Suprapubic skin (tissue), 4 donors: ENCODE data around the gene PRAME. TPM values are rescaled to one million over a fixed set of nuclear protein-coding genes. Genes with fewer than 3 reads are reported as not detected.

ENCODE experiments used
- DNase-seq, 2 donors: peaks; one replicate each; pipeline ENCODE4 v3.0.0-alpha.2; 2019; ENCODE audit warnings: low spot score in 2 of 2
- H3K27ac ChIP-seq: fragments of 200-600 bp; sonication (generic); one replicate; pipeline ENCODE4 v1.5.1; 2019
- H3K27me3 ChIP-seq: fragments of 200-600 bp; sonication (generic); one replicate; pipeline ENCODE4 v1.5.1; 2019
- H3K36me3 ChIP-seq: fragments of 200-600 bp; sonication (generic); one replicate; pipeline ENCODE4 v1.5.1; 2019
- H3K4me1 ChIP-seq: fragments of 200-600 bp; sonication (generic); one replicate; pipeline ENCODE4 v1.5.1; 2019
- H3K4me3 ChIP-seq: fragments of 200-600 bp; sonication (generic); one replicate; pipeline ENCODE4 v1.5.1; 2019; ENCODE audit warnings: mild to moderate bottlenecking
- H3K9me3 ChIP-seq: fragments of 200-600 bp; sonication (generic); one replicate; pipeline ENCODE4 v1.5.1; 2019
- EP300 ChIP-seq: sonication (generic); formaldehyde crosslinking; IDR thresholded peaks from one replicate; pipeline ENCODE4 v1.6.1; 2017; ENCODE audit warnings: antibody characterized with exemption
- POLR2A ChIP-seq, 2 donors: fragments of 450-650 bp; IDR thresholded peaks; one replicate each; pipeline ENCODE4 v1.6.1; 2017; ENCODE audit warnings: antibody characterized with exemption in 2 of 2, mild to moderate bottlenecking in 2 of 2, moderate library complexity in 2 of 2
- POLR2AphosphoS5 ChIP-seq, 3 donors: sonication (generic); formaldehyde crosslinking; IDR thresholded peaks; one replicate each; pipeline ENCODE4 v1.6.1; 2017; ENCODE audit warnings: antibody characterized with exemption in 3 of 3
- WGBS: methylation state at CpG from one replicate; pipeline ENCODE4 v1.1.5; 2018; 5-methylcytosine and 5-hydroxymethylcytosine counted together
- total RNA-seq, 4 donors: library from RNA; depleted of rRNA; stranded (reverse); fragments of >200 nt; gene quantifications; one replicate each; pipeline ENCODE4 v1.1.0, GENCODE V29; 2016
- TF ChIP-seq, protein P1 (sequence below), 2 donors: fragments of 200-600 bp in 1 of 2; fragments of 450-650 bp in 1 of 2; sonication (generic) in 1 of 2; IDR thresholded peaks; one replicate each; pipeline ENCODE4 v1.5.1; 2016 to 2019; ENCODE audit warnings: antibody characterized with exemption in 2 of 2, mild to moderate bottlenecking in 1 of 2, moderate library complexity in 1 of 2

PRAME gene
- total RNA-seq, 4 donors from 2014 or later = not detected

- 93% methylated on average over 1 of the region's 1 CpG for WGBS
Observed at GRCh38 chr22:22553141-22553540, 5.9 kb downstream of the PRAME start.

DNA sequence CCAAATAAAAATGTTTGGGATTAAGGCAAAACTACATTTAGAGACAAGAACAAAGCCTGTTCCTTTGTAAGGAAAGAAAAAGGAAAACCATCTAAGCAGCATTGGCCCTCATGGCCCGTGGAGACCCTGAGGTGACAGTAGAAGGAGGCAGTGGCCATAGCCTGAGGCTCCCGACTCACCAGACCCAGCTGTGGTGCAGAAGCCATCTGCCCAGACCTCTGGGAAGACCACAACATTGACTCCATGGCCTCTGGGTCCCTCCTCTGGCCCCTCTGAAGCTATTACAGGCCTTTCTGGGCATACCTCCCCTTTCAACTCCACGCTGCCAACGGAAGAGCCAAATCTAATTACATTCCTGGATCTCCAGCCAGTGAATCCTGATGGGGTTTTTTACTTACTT, 6.4 kb downstream of the PRAME start:
- no peak for DNase-seq
- Histone ChIP-seq H3K27ac (no peak overlapping the region), H3K4me3 (no peak overlapping the region), H3K36me3 (no peaks in the 10 kb centered on the region), H3K27me3 (peaks cover 4% of the 10 kb centered on the region), H3K4me1 (no peaks in the 10 kb centered on the region), H3K9me3 (no peaks in the 10 kb centered on the region)
- WGBS = 67% methylated on average over 4 of the region's 4 CpGs
- TF ChIP-seq, protein P1, sequence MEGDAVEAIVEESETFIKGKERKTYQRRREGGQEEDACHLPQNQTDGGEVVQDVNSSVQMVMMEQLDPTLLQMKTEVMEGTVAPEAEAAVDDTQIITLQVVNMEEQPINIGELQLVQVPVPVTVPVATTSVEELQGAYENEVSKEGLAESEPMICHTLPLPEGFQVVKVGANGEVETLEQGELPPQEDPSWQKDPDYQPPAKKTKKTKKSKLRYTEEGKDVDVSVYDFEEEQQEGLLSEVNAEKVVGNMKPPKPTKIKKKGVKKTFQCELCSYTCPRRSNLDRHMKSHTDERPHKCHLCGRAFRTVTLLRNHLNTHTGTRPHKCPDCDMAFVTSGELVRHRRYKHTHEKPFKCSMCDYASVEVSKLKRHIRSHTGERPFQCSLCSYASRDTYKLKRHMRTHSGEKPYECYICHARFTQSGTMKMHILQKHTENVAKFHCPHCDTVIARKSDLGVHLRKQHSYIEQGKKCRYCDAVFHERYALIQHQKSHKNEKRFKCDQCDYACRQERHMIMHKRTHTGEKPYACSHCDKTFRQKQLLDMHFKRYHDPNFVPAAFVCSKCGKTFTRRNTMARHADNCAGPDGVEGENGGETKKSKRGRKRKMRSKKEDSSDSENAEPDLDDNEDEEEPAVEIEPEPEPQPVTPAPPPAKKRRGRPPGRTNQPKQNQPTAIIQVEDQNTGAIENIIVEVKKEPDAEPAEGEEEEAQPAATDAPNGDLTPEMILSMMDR (IDR thresholded peaks at IDR 0.05) = no peak
- TF ChIP-seq POLR2A (IDR thresholded peaks at IDR 0.05) = no peak
- no peak for TF ChIP-seq POLR2AphosphoS5 (IDR thresholded peaks at IDR 0.05)
- TF ChIP-seq EP300 = no peak

More at GRCh38 chr22:22553141-22553540, 5.9 kb downstream of the PRAME start:
- Histone ChIP-seq H3K36me3 (no peaks in the 10 kb centered on the region), H3K27me3 (peaks cover 4% of the 10 kb centered on the region), H3K4me3 (no peak overlapping the region), H3K9me3 (no peaks in the 10 kb centered on the region), H3K4me1 (no peaks in the 10 kb centered on the region), H3K27ac (no peak overlapping the region)
- TF ChIP-seq POLR2AphosphoS5 (IDR thresholded peaks at IDR 0.05) (no peak), EP300 (no peak), POLR2A (IDR thresholded peaks at IDR 0.05) (no peak)
- TF ChIP-seq, protein P1 (IDR thresholded peaks at IDR 0.05) = no peak
- no peak for DNase-seq

DNA sequence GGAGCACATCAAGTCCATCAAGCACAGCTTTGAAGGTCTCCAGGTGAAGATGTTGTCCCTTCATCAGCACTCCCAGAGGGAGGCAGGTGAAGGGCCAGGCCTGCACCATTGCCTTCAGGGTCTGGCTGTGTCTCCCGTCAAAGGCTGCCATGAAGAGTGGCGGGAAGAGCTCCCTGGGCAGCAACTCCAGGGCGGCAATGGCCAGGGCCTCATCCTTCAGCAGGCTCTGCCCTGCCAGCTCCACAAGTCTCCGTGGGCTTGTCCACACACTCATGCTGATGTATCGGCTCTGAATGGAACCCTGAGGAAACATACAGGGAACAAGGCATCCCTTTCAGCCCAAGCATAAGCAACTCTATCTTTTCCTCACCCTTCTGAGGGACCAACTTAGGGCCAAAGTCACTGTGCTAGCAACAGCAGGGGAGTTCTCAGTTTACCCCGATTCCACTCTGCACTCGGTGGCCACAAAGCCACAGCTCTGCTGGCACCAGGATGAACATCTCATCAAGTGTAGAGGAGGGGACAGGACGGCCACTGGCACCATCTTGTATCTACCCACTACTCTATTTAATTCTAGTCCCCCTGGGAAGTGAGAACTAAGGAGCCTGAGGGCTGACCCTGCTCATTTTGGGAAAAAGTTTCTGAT, 8.2 kb downstream of the PRAME start:
- Histone ChIP-seq H3K4me1 (no peaks in the 10 kb centered on the region), H3K4me3 (no peak overlapping the region), H3K27ac (no peak overlapping the region), H3K36me3 (no peaks in the 10 kb centered on the region), H3K27me3 (peaks cover 4% of the 10 kb centered on the region), H3K9me3 (no peaks in the 10 kb centered on the region)
- TF ChIP-seq POLR2A (IDR thresholded peaks at IDR 0.05) = no peak
- TF ChIP-seq, protein P1 (IDR thresholded peaks at IDR 0.05) = no peak
- no peak for TF ChIP-seq POLR2AphosphoS5 (IDR thresholded peaks at IDR 0.05)
- TF ChIP-seq EP300 = no peak
- no peak for DNase-seq
- WGBS = 83% methylated on average over 5 of the region's 8 CpGs

DNA sequence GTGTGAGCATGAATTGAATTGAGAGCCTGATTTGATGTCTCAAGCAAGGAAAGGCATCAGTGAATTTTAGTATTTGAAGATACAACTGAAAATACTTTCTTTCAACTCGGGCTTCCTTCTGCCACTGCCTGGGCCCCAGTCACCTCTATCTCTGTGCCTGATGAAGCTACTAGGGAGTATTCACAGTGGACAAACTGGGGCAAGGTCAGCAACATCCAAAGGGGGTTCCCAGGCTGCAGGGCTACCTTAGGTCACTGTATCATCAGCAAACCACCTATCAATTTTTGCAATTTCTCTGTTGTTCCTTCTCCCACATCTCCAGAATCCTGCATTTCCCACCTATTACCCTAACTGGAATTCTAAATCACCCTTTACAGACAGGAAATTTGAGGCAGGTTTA, 10.2 kb downstream of the PRAME start:
- WGBS = 79% methylated on average over 1 of the region's 1 CpG

DNA sequence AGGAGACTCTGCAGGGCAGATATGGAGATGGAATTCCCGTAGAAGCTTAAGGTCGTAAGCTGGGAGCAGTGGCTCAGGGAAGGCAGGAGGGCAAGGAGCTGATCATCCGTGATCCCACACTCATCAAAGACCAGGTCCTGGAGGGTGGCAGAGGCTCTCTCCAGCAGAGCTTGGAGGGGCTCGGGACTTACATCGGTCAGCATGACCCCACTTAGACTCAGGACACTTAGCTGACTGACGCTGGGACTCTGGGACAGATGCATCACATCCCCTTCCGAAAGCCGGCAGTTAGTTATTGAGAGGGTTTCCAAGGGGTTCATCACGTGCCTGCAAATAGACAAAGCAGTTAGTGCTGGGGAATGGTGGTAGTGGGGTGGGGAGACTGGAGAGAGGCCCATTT, 10.7 kb downstream of the PRAME start:
- H3K4me3 ChIP-seq = no peak overlapping the region
- no peaks in the 10 kb centered on the region for H3K9me3 ChIP-seq
- H3K4me1 ChIP-seq = no peaks in the 10 kb centered on the region
- no peak for DNase-seq
- H3K27me3 ChIP-seq = peaks cover 4% of the 10 kb centered on the region
- 79% methylated on average over 8 of the region's 9 CpGs for WGBS
- no peaks in the 10 kb centered on the region for H3K36me3 ChIP-seq
- H3K27ac ChIP-seq = no peak overlapping the region
- TF ChIP-seq POLR2A (IDR thresholded peaks at IDR 0.05) = no peak
- TF ChIP-seq, protein P1 (IDR thresholded peaks at IDR 0.05) = no peak
- no peak for TF ChIP-seq EP300
- TF ChIP-seq POLR2AphosphoS5 (IDR thresholded peaks at IDR 0.05) = no peak

More for the DNA sequence above, 10.2 kb downstream of the PRAME start:
- no peak for DNase-seq
- Histone ChIP-seq H3K9me3 (no peaks in the 10 kb centered on the region), H3K4me3 (no peak overlapping the region), H3K36me3 (no peaks in the 10 kb centered on the region), H3K27ac (no peak overlapping the region), H3K4me1 (no peaks in the 10 kb centered on the region), H3K27me3 (peaks cover 4% of the 10 kb centered on the region)
- TF ChIP-seq, protein P1 (IDR thresholded peaks at IDR 0.05) = no peak
